Rectal smooth muscle tissue (tissue), 1 donor: ENCODE data around the gene WNT6.

ENCODE experiments used
- H3K27ac ChIP-seq: one replicate; pipeline ENCODE4 v1.7.0; 2013; ENCODE audit warnings: low read depth, low read length, inconsistent platforms
- H3K27me3 ChIP-seq: one replicate; pipeline ENCODE4 v1.7.0; 2013; ENCODE audit warnings: low read length; ENCODE audit not compliant: control insufficient read depth, insufficient read depth
- H3K36me3 ChIP-seq: one replicate; pipeline ENCODE4 v1.7.0; 2013; ENCODE audit warnings: low read length; ENCODE audit not compliant: control insufficient read depth, insufficient read depth
- H3K4me1 ChIP-seq: one replicate; pipeline ENCODE4 v1.7.0; 2013; ENCODE audit warnings: low read length; ENCODE audit not compliant: control insufficient read depth, insufficient read depth
- H3K4me3 ChIP-seq: one replicate; pipeline ENCODE4 v1.7.0; 2013; ENCODE audit warnings: low read length
- H3K9ac ChIP-seq: one replicate; pipeline ENCODE4 v1.7.0; 2013; ENCODE audit warnings: low read length

Gene WNT6

GRCh38 chr2:218885981-218886947 lies 26.7 kb downstream of the WNT6 start:
- no peaks in the 10 kb centered on the region for H3K4me1 ChIP-seq
- H3K9ac ChIP-seq: no peak overlapping the region
- no peaks in the 10 kb centered on the region for H3K36me3 ChIP-seq
- no peak overlapping the region for H3K4me3 ChIP-seq
- H3K27ac ChIP-seq: no peak overlapping the region
- H3K27me3 ChIP-seq: peaks cover 27% of the 10 kb centered on the region

- H3K27ac ChIP-seq: no peak overlapping the region
- H3K27me3 ChIP-seq: peaks cover 19% of the 10 kb centered on the region
- H3K9ac ChIP-seq: no peak overlapping the region
- H3K4me3 ChIP-seq: no peak overlapping the region
- no peaks in the 10 kb centered on the region for H3K4me1 ChIP-seq
- no peaks in the 10 kb centered on the region for H3K36me3 ChIP-seq
Measured at GRCh38 chr2:218887079-218887478, 27.5 kb downstream of the WNT6 start.

DNA sequence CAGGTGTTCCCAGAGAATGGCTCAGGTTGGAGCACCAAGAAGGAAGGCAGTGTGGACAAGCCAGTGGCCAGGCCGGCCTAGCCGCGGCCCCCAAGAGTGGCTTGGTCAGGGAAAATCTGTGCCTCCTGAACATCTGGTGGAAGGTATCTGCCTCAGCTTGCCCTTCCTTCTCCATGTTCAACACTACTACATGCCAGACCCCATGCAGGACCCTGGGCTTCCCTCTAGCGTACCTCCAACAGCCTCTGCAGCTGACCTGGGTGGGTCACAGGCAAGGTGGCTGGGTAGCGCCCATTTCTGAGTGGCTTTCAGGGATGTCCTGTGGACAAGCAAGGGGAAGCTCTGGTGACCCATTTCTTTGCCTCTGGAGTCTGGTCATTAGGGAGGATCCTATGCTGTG lies 28.7 kb downstream of the WNT6 start:
- H3K27me3 ChIP-seq: peaks cover 11% of the 10 kb centered on the region
- H3K36me3 ChIP-seq: no peaks in the 10 kb centered on the region
- peaks cover 3% of the 10 kb centered on the region for H3K4me1 ChIP-seq
- no peak overlapping the region for H3K9ac ChIP-seq
- no peak overlapping the region for H3K27ac ChIP-seq
- H3K4me3 ChIP-seq: no peak overlapping the region

DNA sequence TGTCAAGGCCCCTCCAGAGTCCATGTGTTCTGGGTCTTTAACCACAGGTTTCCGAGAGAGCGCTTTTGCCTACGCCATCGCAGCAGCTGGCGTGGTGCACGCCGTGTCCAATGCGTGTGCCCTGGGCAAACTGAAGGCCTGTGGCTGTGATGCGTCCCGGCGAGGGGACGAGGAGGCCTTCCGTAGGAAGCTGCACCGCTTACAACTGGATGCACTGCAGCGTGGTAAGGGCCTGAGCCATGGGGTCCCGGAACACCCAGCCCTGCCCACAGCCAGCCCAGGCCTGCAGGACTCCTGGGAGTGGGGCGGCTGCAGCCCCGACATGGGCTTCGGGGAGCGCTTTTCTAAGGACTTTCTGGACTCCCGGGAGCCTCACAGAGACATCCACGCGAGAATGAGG lies 30.3 kb downstream of the WNT6 start:
- Histone ChIP-seq H3K36me3 (no peaks in the 10 kb centered on the region), H3K4me1 (peaks cover 3% of the 10 kb centered on the region), H3K9ac (no peak overlapping the region), H3K27ac (no peak overlapping the region), H3K4me3 (no peak overlapping the region), H3K27me3 (peaks cover 14% of the 10 kb centered on the region)

DNA sequence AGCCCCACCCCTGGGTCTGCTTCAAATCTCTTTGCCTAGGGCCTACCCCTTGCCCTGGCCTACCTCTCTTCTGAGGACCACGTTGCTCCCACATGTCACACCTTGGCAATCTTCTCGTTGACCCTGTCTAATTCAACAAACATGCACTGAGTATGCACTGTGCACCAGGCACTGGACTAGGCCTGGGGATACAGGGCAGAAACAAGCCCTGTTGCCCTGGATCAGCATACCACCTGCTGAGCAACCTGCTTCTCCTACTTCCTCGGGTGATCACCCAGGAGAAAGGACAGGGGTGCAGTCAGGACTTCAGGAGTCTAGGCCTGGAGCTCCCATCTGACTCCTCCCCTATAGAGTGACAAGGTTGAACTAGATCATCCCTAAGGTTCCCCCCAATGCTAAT lies 30.8 kb downstream of the WNT6 start:
- no peaks in the 10 kb centered on the region for H3K36me3 ChIP-seq
- peaks cover 19% of the 10 kb centered on the region for H3K27me3 ChIP-seq
- no peak overlapping the region for H3K27ac ChIP-seq
- H3K9ac ChIP-seq: no peak overlapping the region
- H3K4me1 ChIP-seq: peaks cover 3% of the 10 kb centered on the region
- no peak overlapping the region for H3K4me3 ChIP-seq

GRCh38 chr2:218891275-218892135 lies 31.9 kb downstream of the WNT6 start:
- peaks cover 3% of the 10 kb centered on the region for H3K4me1 ChIP-seq
- H3K27ac ChIP-seq: no peak overlapping the region
- no peak overlapping the region for H3K9ac ChIP-seq
- H3K4me3 ChIP-seq: no peak overlapping the region
- no peaks in the 10 kb centered on the region for H3K36me3 ChIP-seq
- peaks cover 23% of the 10 kb centered on the region for H3K27me3 ChIP-seq

GRCh38 chr2:218892693-218893348 lies 33.2 kb downstream of the WNT6 start:
- no peak overlapping the region for H3K9ac ChIP-seq
- peaks cover 4% of the 10 kb centered on the region for H3K4me1 ChIP-seq
- no peak overlapping the region for H3K27ac ChIP-seq
- H3K36me3 ChIP-seq: no peaks in the 10 kb centered on the region
- H3K27me3 ChIP-seq: peaks cover 31% of the 10 kb centered on the region
- H3K4me3 ChIP-seq: peak overlapping the region; percentile 53

GRCh38 chr2:218893349-218894150 lies 33.9 kb downstream of the WNT6 start:
- no peak overlapping the region for H3K9ac ChIP-seq
- peak overlapping the region; percentile 53 for H3K4me3 ChIP-seq
- H3K4me1 ChIP-seq: peaks cover 7% of the 10 kb centered on the region
- no peak overlapping the region for H3K27ac ChIP-seq
- peaks cover 37% of the 10 kb centered on the region for H3K27me3 ChIP-seq
- H3K36me3 ChIP-seq: no peaks in the 10 kb centered on the region

- no peak overlapping the region for H3K9ac ChIP-seq
- H3K4me3 ChIP-seq: no peak overlapping the region
- H3K27me3 ChIP-seq: peaks cover 40% of the 10 kb centered on the region
- no peaks in the 10 kb centered on the region for H3K36me3 ChIP-seq
- H3K4me1 ChIP-seq: peaks cover 7% of the 10 kb centered on the region
- H3K27ac ChIP-seq: no peak overlapping the region
Measured at GRCh38 chr2:218894151-218894879, 34.7 kb downstream of the WNT6 start.

DNA sequence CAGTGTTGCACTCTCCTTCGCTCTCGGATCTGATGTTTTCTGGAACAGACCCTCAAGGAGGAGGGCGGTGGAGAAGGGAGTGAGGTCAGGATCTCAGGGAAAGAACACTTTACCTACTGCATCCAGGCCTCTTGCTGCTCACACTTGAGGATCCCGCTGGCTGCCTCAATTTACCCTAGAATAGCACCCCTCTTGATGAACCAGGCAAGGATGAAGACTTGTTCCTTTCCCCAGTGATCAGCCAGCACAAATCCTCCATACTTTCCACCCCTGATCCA lies 35.2 kb downstream of the WNT6 start:
- Histone ChIP-seq H3K9ac (no peak overlapping the region), H3K4me1 (peaks cover 7% of the 10 kb centered on the region), H3K27ac (no peak overlapping the region), H3K36me3 (no peaks in the 10 kb centered on the region), H3K4me3 (no peak overlapping the region), H3K27me3 (peaks cover 42% of the 10 kb centered on the region)

DNA sequence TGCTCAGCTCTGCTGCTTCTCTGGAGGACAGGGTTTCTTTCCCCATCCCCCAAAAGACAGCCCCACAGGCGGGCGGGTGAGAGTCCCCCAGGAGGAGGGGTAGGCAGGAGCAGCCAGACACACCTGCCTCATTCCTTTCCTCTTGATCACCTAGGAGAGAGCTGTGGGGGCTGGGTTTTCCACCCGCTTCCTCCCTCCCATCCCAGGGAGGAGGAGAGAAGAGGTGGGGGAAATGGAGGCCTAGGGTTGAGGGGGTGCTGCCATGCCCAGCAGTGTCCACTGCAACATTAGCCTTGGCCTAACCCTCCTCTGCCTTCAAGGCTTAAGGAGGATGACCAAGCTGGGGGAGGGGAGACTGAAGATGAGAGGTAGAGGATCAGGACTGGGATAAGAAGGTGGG lies 35.7 kb downstream of the WNT6 start:
- peaks cover 7% of the 10 kb centered on the region for H3K4me1 ChIP-seq
- H3K9ac ChIP-seq: no peak overlapping the region
- no peak overlapping the region for H3K27ac ChIP-seq
- H3K27me3 ChIP-seq: peaks cover 42% of the 10 kb centered on the region
- no peak overlapping the region for H3K4me3 ChIP-seq
- no peaks in the 10 kb centered on the region for H3K36me3 ChIP-seq
